Stimulated activated CD4-positive, alpha-beta T cell treated with anti-CD3 and anti-CD28 coated beads, Interleukin-15, amount 100 ng/mL, for 24 hours (primary cell): ENCODE results near the gene PCSK2.

Experiments used
- DNase-seq: peaks from one replicate; pipeline ENCODE4 v3.0.0-alpha.2; 2020

Gene PCSK2

DNA sequence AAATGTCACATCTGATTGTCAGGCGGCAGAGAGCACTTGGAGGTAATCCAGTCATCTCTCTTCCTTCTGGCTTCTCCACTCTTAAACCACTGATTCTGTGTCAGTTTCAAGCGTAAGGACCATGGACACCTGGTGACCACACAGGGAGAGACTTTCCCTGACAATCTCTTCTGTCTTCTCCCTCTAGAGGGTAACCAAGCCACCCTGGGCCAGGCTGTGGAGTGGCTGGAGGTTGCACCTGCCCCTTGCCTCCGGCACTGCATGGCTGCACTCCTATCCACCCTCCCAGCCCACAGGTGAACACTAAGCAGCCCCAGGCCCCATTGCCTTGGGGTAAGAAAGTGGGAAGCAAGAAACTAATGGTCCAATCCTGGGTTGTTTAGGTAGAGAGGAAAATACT is 225.6 kb downstream of the PCSK2 start:
- DNase-seq = no peak

DNA sequence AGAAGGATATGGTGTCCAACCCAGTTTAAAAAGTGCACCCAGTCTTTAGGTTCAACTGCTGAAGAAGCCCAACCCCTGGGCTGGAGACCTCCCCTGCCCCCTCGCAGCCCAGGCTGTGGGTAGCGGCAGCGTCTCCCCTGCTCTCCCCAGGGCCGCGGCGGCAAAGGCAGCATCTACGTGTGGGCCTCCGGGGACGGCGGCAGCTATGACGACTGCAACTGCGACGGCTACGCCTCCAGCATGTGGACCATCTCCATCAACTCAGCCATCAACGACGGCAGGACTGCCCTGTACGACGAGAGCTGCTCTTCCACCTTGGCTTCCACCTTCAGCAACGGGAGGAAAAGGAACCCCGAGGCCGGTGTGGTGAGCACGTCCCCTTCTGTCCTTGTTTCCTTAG is 226.8 kb downstream of the PCSK2 start:
- DNase-seq = no peak

DNA sequence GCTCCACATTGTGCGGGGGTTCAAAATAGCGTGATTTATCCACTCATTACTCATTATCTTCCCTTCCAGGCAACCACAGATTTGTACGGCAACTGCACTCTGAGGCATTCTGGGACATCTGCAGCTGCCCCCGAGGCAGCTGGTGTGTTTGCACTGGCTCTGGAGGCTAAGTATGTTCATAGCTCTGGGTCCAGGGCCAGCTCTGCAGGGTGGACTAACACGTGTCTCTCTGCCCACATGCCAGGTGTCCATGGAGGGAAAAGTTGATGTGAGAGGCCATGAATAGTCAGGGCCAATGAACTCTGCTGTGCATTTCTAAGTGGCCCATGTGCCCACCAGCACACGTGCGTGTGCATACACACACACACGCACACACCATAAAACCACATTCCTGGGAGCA is 229.4 kb downstream of the PCSK2 start:
- DNase-seq = no peak

- DNase-seq = no peak
Measured at GRCh38 chr20:17457079-17457478, 230.2 kb downstream of the PCSK2 start.

DNA sequence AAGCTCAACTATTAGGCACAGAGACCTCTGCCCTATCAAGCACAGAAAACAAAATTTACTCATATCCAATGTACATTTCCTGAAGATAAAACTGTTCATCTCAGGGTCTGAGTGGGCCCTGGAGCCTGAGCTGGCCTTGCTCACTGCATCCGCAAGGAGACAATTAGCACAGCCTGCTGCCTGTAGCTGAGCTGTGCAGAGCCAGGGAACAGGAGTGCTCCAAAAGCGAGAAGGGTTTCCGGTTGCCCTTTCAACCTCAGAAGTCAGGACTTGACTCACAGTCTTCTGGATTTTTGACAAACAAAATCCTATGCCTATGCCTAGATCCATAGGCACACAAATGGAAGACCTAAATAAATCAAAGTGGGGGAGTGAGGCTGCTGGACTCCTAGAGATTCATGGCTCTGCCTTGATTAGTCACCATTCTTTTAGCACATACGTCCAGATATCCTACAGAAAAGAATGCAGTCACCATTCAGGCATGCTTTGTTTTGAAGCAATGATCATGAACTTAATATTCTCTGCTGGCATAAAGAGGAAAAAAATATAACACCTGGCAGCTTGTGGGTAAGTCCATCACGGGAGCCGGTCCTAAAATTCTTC is 230.8 kb downstream of the PCSK2 start:
- DNase-seq = no peak

GRCh38 chr20:17460119-17460518 is 233.3 kb downstream of the PCSK2 start:
- DNase-seq = no peak

DNA sequence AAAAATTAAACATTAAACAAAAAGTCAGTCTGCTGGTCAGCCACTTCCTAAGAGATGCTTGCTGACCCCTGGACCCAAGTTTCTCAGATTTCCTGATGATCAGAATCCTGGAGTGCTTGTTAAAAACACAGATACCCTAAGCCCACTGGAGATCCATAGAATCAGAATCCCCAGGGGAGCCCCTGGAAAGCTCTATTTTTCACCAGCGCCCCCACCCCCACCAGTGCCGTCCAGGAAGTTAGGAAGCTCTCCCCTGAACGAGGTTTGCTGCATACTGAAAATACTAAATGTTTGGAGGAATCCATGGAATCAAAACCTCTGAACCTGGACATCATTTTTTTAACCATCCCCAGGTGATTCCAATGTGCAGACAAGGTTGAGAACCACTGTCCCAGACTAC is 235.1 kb downstream of the PCSK2 start:
- no peak for DNase-seq

GRCh38 chr20:17463711-17464110 is 236.9 kb downstream of the PCSK2 start:
- no peak for DNase-seq

- DNase-seq = no peak
Measured at GRCh38 chr20:17465236-17465635, 238.4 kb downstream of the PCSK2 start.

- DNase-seq = no peak
Measured at GRCh38 chr20:17466641-17467040, 239.8 kb downstream of the PCSK2 start.

GRCh38 chr20:17467120-17467655 is 240.3 kb downstream of the PCSK2 start:
- no peak for DNase-seq

DNA sequence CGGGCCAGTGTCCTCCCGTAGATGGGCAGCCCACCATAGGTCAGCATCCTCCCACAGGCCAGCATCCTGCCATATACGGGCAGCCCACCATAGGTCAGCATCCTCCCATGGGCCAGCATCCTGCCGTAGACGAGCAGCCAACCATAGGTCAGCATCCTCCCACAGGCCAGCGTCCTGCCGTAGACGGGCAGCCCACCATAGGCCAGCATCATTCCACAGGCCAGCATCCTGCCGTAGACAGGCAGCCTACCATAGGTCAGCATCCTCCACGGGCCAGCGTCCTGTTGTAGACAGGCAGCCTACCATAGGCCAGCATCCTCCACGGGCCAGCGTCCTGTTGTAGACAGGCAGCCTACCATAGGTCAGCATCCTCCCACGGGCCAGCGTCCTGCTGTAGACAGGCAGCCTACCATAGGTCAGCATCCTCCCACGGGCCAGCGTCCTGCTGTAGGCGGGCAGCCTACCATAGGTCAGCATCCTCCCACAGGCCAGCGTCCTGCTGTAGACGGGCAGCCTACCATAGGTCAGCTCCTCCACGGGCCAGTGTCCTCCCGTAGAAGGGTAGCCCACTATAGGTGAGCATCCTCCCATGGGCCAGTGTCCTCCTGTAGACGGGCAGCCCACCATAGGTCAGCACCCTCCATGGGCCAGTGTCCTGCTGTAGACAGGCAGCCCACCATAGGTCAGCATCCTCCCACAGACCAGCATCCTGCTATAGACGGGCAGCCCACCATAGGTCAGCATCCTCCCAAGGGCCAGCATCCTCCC is 241.4 kb downstream of the PCSK2 start:
- no peak for DNase-seq

DNA sequence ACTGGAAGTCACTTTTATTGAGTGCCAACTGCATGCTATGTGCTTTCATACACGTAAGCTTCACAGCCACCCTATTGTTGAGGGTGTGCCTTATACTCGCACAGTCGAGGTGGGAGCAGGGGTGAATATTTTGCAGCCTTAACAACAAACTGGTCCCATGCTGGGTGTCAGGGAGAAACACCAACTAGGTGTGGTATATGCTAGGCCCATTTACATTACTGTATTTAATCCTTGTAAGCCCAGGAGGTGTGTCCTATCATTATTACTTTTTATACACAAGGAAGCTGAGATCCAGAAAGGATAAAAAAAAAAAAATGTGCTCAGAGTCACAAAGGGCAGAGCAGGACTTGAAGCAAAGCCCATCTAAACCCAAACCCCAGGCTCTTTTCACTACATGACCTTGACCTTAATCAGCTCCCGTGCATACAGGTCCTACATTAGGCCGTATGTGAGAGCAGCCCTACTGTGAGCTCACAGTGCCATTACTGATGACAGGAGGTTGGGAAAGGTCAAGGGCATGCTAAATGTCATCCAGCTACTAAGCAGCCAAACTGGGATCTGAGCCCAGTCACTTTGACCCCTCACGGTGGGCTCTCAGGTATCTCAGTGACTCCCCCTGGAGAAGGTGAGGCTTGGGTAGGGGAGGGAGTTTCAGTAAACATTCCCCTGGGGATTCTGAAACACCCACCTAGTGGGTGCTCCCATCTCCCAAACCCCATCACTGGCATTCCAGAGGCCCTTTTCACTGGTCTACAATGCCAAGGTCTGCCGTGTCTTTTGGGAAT is 242.6 kb downstream of the PCSK2 start:
- no peak for DNase-seq

DNA sequence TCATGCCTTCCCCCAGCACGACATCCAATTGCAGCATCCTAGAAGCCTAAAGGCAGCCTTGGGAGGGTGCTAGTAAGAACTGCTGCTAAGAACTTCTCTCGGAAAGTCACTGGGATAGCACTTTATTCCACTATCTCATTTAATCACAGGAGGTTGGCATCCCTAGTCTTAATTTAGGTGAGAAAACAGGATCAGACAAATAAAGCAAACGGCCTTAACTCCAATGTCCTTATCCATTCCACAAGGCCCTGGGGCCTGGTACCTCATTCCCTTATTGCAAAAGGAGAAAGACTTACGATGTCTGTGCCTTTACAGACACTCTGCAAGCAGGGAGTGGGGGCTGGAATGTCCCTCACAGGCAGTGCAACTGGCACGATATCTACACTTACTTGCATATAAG is 243.7 kb downstream of the PCSK2 start:
- no peak for DNase-seq

- DNase-seq = no peak
Measured at GRCh38 chr20:17470973-17471372, 244.1 kb downstream of the PCSK2 start.

DNA sequence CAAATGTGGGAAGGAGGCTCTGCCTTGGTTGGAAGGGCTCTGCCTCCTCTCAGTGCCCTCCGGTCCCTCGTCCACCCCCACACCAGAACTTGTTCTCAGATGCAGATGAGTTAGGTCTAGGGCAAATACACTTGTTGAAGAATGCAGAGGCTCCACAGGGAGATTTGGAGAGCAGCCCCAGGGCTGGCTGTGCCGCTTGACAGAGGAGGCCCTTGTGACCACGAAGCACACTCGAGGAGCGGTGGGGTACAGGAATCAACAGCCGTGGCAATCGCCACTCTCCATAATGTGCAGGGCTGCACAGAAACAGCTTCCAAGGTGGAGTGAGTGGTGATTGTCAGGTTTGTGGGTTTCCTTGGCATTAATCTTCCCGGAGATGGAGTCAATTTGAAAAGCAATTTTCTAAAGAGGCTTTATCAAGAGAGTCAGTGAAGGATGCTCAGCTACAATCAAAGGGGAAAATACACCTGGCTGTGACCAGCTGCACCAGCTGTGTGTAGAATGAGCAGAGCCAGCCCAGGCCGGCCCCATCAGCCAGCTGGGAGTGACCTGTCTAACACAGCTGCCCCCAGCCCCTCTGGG is 244.9 kb downstream of the PCSK2 start:
- DNase-seq = no peak

DNA sequence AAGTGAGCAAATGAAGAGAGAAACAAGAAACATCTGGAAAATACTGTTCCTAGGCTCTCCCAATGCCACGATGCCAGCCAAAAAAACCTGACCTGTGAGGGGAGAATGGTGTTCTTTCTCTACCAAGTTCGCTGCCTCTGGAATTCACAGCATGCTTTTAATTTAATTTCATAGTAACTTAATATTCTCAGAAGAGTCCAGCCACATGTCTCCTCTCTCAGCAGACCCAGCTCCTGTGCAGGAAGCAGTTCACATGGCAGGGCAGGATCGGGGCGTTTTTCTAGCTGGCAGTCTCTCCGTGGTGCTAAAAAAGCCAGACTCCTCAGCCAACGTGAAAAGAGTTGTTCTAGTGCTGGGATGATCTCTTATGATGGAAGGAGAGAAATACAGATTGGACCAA is 246.8 kb downstream of the PCSK2 start:
- no peak for DNase-seq

GRCh38 chr20:17479063-17479657 is 252.3 kb downstream of the PCSK2 start:
- DNase-seq = no peak

DNA sequence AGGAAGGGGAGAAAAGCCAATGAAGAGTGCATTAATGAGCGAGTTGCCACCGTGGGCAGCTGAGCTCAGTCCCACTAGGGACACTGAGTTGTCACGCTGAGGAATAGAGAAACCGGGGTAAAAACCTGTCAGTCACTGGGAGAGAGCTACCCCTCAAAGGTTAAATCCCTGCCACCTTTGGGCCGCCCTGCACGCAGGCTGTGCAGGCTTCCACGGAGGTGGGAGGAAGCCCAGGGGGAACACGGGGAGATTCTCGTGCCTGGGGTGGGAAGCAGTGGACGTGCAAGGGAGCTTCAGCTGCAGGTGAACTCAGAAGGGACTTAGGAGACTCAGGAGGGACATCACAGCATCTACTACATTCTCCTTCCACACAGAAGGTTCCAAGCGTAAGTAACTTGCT is 253.9 kb downstream of the PCSK2 start:
- no peak for DNase-seq

GRCh38 chr20:17481661-17482060 is 254.8 kb downstream of the PCSK2 start:
- no peak for DNase-seq

DNA sequence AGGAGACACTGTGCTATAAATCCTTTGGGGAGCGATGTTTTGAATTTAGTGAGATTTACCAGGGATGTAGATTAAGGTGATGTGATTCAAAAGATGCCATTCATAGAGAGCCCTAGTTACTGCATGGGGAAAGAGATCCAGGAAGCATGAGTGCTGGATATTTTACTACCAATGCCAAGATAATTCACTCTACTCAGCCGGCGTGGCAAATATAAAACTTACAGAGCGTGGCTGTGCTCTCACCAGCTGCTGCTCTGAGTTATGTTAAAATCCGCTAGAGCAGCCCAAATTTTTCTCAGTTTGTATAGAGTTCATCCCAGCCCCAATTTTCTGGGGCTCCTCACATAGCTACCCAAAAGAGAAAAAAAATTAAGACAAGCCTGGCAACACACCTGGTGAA is 255.7 kb downstream of the PCSK2 start:
- DNase-seq = no peak

GRCh38 chr20:17485017-17485416 is 258.2 kb downstream of the PCSK2 start:
- DNase-seq = no peak
